Esophagus squamous epithelium (tissue), 4 donors: ENCODE data around the gene FRMD5.

Source experiments
- POLR2A ChIP-seq, 4 donors: fragments of 450-650 bp; IDR thresholded peaks; one replicate each; pipeline ENCODE4 v1.6.1; 2017; ENCODE audit warnings: antibody characterized with exemption in 4 of 4, mild to moderate bottlenecking in 4 of 4, moderate library complexity in 3 of 4
- TF ChIP-seq, protein P1 (sequence below), 6 experiments: fragments of 450-650 bp in 4 of 6; fragments of 200-600 bp in 2 of 6; sonication (generic) in 2 of 6; IDR thresholded peaks; one replicate each; pipeline ENCODE4 v1.5.1; 2016 to 2019; ENCODE audit warnings: antibody characterized with exemption in 6 of 6, mild to moderate bottlenecking in 4 of 6, moderate library complexity in 4 of 6

DNA sequence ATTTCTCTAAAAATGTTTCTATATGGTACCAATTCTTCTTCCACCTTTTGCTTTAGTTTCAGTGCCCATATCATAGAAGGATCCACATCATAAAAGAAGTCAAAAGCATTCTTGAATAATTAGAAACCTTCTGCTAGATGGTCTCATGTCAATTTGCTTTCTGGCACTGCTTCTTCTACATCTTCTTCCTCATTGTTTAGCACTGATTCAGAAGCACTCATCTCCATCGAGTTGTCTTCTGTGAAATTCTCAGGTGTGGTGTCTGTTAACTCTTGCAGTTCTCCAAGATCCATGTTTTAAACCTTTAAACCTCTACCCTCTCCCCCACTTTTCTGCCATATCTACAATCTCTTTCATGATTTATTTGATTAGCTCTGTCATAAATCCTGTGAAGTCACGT is 213.5 kb downstream of the FRMD5 start:
- TF ChIP-seq, protein P1, sequence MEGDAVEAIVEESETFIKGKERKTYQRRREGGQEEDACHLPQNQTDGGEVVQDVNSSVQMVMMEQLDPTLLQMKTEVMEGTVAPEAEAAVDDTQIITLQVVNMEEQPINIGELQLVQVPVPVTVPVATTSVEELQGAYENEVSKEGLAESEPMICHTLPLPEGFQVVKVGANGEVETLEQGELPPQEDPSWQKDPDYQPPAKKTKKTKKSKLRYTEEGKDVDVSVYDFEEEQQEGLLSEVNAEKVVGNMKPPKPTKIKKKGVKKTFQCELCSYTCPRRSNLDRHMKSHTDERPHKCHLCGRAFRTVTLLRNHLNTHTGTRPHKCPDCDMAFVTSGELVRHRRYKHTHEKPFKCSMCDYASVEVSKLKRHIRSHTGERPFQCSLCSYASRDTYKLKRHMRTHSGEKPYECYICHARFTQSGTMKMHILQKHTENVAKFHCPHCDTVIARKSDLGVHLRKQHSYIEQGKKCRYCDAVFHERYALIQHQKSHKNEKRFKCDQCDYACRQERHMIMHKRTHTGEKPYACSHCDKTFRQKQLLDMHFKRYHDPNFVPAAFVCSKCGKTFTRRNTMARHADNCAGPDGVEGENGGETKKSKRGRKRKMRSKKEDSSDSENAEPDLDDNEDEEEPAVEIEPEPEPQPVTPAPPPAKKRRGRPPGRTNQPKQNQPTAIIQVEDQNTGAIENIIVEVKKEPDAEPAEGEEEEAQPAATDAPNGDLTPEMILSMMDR (IDR thresholded peaks at IDR 0.05) = no peak
- no peak for TF ChIP-seq POLR2A (IDR thresholded peaks at IDR 0.05)
